GM19099 (cell line): ENCODE results near the gene HAP1.

Experiments used
- POLR2A ChIP-seq: IDR thresholded peaks from 3 replicates; pipeline ENCODE4 v1.6.1; 2011; ENCODE audit warnings: low read depth; ENCODE audit not compliant: insufficient read length; ENCODE audit errors: extremely low read depth

HAP1 gene

GRCh38 chr17:41710472-41711090, 23.9 kb downstream of the HAP1 start:
- TF ChIP-seq POLR2A = no peak

GRCh38 chr17:41707803-41708669, 26.4 kb downstream of the HAP1 start:
- TF ChIP-seq POLR2A = no peak

GRCh38 chr17:41705271-41705991, 29.0 kb downstream of the HAP1 start:
- no peak for TF ChIP-seq POLR2A

- no peak for TF ChIP-seq POLR2A
Observed at GRCh38 chr17:41702712-41703111, 31.7 kb downstream of the HAP1 start.

GRCh38 chr17:41697122-41697962, 37.1 kb downstream of the HAP1 start:
- TF ChIP-seq POLR2A = no peak

- TF ChIP-seq POLR2A = no peak
Observed at GRCh38 chr17:41695954-41696757, 38.3 kb downstream of the HAP1 start.

GRCh38 chr17:41695134-41695661, 39.2 kb downstream of the HAP1 start:
- no peak for TF ChIP-seq POLR2A

GRCh38 chr17:41692722-41693521, 41.5 kb downstream of the HAP1 start:
- TF ChIP-seq POLR2A = peak; percentile 19

GRCh38 chr17:41691031-41691777, 43.2 kb downstream of the HAP1 start:
- no peak for TF ChIP-seq POLR2A

- no peak for TF ChIP-seq POLR2A
Observed at GRCh38 chr17:41690497-41690896, 43.9 kb downstream of the HAP1 start.

GRCh38 chr17:41689497-41690299, 44.7 kb downstream of the HAP1 start:
- TF ChIP-seq POLR2A = no peak
